PC-9 (cell line): ENCODE data around the gene NAA20. TPM values are rescaled to one million over a fixed set of nuclear protein-coding genes. Genes with fewer than 3 reads are reported as not detected.

Experiments used
- BruUV-seq: library from RNA; stranded (reverse); fragments of 400-500 nt; replicated peaks from 2 replicates; lab custom pipeline; 2021; lab: Mats Ljungman, UMichigan
- CTCF ChIA-PET: fragments of 300-600 bp; sonication (Branson Sonifier 250); formaldehyde crosslinking; loops from one replicate; lab custom pipeline; 2022; ENCODE audit warnings: antibody characterized with exemption; lab: Charles Lee
- POLR2A ChIA-PET: fragments of 300-600 bp; sonication (Branson Sonifier 250); formaldehyde crosslinking; loops from one replicate; lab custom pipeline; 2022; ENCODE audit warnings: antibody characterized with exemption; ENCODE audit not compliant: unreplicated experiment; lab: Charles Lee
- DNase-seq, 2 experiments: peaks; one replicate each; pipeline versions ENCODE4 v3.0.0 to v3.0.0-alpha.2; 2015 to 2022; ENCODE audit warnings: mixed read lengths in 1 of 2
- H2AFZ ChIP-seq: fragments of 200-600 bp; sonication (generic); 2 replicates; pipeline ENCODE4 v1.8.1; 2017; ENCODE audit warnings: antibody characterized with exemption
- H3F3A ChIP-seq: fragments of 200-600 bp; sonication (generic); 2 replicates; pipeline ENCODE4 v1.8.1; 2017; ENCODE audit warnings: antibody characterized with exemption, mild to moderate bottlenecking, low read depth; ENCODE audit not compliant: insufficient read depth
- H3K27ac ChIP-seq: fragments of 200-600 bp; sonication (generic); 2 replicates; pipeline ENCODE4 v1.6.1; 2016; ENCODE audit warnings: mixed run types
- H3K27me3 ChIP-seq: fragments of 200-600 bp; sonication (generic); 2 replicates; pipeline ENCODE4 v1.6.1; 2016; ENCODE audit warnings: low read depth, mixed run types; ENCODE audit not compliant: insufficient read depth
- H3K36me3 ChIP-seq: fragments of 200-600 bp; sonication (generic); 2 replicates; pipeline ENCODE4 v1.6.1; 2016; ENCODE audit warnings: low read depth, mixed run types
- H3K4me1 ChIP-seq: fragments of 200-600 bp; sonication (generic); replicated peaks from 2 replicates; pipeline ENCODE4 v1.6.1; 2016; ENCODE audit warnings: mixed run types; ENCODE audit not compliant: insufficient read depth
- H3K4me2 ChIP-seq: fragments of 200-600 bp; sonication (generic); 2 replicates; pipeline ENCODE4 v1.6.1; 2017; ENCODE audit warnings: mixed run types
- H3K4me3 ChIP-seq: fragments of 200-600 bp; sonication (generic); 2 replicates; pipeline ENCODE4 v1.6.1; 2016; ENCODE audit warnings: mixed run types
- H3K79me2 ChIP-seq: fragments of 200-600 bp; sonication (generic); 2 replicates; pipeline ENCODE4 v1.6.1; 2017; ENCODE audit warnings: low read depth, mixed run types
- H3K9me2 ChIP-seq: fragments of 200-600 bp; sonication (generic); 2 replicates; pipeline ENCODE4 v1.8.1; 2017; ENCODE audit warnings: mild to moderate bottlenecking; ENCODE audit not compliant: insufficient read depth
- H3K9me3 ChIP-seq: fragments of 200-600 bp; sonication (generic); 2 replicates; pipeline ENCODE4 v1.8.1; 2016; ENCODE audit warnings: low read depth; ENCODE audit not compliant: insufficient read depth
- H4K20me1 ChIP-seq: fragments of 200-600 bp; sonication (generic); 2 replicates; pipeline ENCODE4 v1.8.1; 2017; ENCODE audit not compliant: insufficient read depth
- EZH2 ChIP-seq: fragments of 200-600 bp; sonication (generic); IDR thresholded peaks from 2 replicates; pipeline ENCODE4 v1.8.0; 2017; ENCODE audit warnings: antibody characterized with exemption, low read depth
- intact Hi-C: fragments of 100-400 bp; cut with micrococcal nuclease; formaldehyde crosslinking; loops from one replicate; pipeline ENCODE4 v1.10.0; 2022; ENCODE audit not compliant: unreplicated experiment
- total RNA-seq: library from RNA; stranded (reverse); gene quantifications from 2 replicates; pipeline ENCODE4 v1.2.3, GENCODE V29; 2021
- TF ChIP-seq, protein P1 (sequence below): fragments of 200-600 bp; sonication (generic); conservative IDR thresholded peaks from 2 replicates; pipeline ENCODE4 v1.6.1; 2017; ENCODE audit warnings: mixed run types, antibody characterized with exemption, mild to moderate bottlenecking, moderate library complexity

NAA20 gene
- total RNA-seq, 1 experiment from 2014 or later: 167 TPM

DNA sequence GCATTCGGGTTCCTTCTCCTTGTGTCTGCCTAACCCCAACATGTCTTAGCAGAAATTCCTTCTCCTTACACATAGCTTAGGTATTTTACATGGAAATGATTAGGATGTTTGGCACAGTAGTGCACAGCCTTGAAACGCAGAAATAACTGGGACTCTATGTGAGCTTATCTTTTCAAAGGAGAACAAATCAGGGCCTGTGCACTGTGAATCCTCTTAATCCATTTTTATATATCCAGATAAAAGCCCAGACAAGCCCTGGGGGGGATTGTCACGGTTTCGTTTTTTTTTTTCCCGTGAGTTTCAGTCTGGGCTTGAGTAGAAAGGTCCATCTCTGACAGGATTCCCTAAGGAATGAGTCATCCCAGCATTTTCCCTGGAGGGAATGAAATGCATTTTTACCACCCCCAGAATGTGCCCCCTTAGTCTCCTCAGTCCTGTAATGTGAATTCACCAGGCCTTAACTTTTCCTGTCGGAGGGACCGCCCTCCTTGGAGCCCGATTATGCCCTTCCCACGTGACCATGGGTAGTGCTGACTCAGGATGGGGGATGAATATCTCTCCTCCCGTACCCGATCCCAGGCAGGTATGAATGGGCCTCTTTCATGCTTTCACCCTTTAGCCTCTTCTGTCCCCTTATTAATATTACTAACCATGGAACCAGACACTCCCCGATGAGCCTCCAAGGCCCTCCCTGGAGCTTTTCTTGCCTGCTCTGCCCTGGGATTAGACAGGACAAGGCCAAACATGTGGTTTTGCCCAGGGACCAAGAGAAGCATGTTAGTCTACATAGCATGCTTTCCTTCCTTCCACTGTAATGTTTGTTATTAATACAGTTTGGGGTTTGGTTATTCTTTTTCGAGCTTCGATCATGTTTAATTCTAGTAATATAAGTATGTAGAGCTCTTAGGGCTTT is 23.9 kb upstream of the NAA20 start:
- peak overlapping the region; percentile 91 for H3K4me2 ChIP-seq
- POLR2A ChIA-PET: interaction anchor here (0.6 to 1.9 kb wide), 16 partner anchors 15 to 1485 kb away, joined by 3 to 26 read pairs (median 6); partner anchors contain the start of genes CFAP61, CRNKL1 and SEC23B
- peaks cover 5% of the 10 kb centered on the region; the same call in 1 of the 2 replicates for H3K36me3 ChIP-seq
- H3K4me1 ChIP-seq: peaks cover 54% of the 10 kb centered on the region
- no peaks in the 10 kb centered on the region for H4K20me1 ChIP-seq
- H3K27ac ChIP-seq: peak overlapping the region; percentile 100
- H2AFZ ChIP-seq: peak overlapping the region; percentile 59; the same call in 1 of the 2 replicates
- H3K9me2 ChIP-seq: no peaks in the 10 kb centered on the region
- TF ChIP-seq, protein P1, sequence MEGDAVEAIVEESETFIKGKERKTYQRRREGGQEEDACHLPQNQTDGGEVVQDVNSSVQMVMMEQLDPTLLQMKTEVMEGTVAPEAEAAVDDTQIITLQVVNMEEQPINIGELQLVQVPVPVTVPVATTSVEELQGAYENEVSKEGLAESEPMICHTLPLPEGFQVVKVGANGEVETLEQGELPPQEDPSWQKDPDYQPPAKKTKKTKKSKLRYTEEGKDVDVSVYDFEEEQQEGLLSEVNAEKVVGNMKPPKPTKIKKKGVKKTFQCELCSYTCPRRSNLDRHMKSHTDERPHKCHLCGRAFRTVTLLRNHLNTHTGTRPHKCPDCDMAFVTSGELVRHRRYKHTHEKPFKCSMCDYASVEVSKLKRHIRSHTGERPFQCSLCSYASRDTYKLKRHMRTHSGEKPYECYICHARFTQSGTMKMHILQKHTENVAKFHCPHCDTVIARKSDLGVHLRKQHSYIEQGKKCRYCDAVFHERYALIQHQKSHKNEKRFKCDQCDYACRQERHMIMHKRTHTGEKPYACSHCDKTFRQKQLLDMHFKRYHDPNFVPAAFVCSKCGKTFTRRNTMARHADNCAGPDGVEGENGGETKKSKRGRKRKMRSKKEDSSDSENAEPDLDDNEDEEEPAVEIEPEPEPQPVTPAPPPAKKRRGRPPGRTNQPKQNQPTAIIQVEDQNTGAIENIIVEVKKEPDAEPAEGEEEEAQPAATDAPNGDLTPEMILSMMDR: no peak
- TF ChIP-seq EZH2: no peak
- no peaks in the 10 kb centered on the region for H3K27me3 ChIP-seq
- peak; percentile 79 to 94 for DNase-seq
- BruUV-seq: TSS peak; percentile 68
- peaks cover 47% of the 10 kb centered on the region for H3F3A ChIP-seq
- H3K4me3 ChIP-seq: peak overlapping the region; percentile 46; the same call in 1 of the 2 replicates
- intact Hi-C loops: loop anchor here (1.0 to 2.0 kb wide), 8 partner anchors 19 to 234 kb away; partner anchors contain the start of gene RIN2
- CTCF ChIA-PET: interaction anchor here (0.6 to 1.8 kb wide), 7 partner anchors 16 to 109 kb away, joined by 3 to 9 read pairs (median 5); partner anchors contain the start of genes CFAP61 and CRNKL1
- no peaks in the 10 kb centered on the region for H3K9me3 ChIP-seq
- peaks cover 69% of the 10 kb centered on the region for H3K79me2 ChIP-seq

GRCh38 chr20:19993958-19994669 is 23.0 kb upstream of the NAA20 start:
- peaks cover 60% of the 10 kb centered on the region for H3K79me2 ChIP-seq
- H3K9me3 ChIP-seq: no peaks in the 10 kb centered on the region
- H4K20me1 ChIP-seq: no peaks in the 10 kb centered on the region
- ChIA-PET CTCF (interaction anchor here (0.6 to 1.8 kb wide), 6 partner anchors 17 to 108 kb away, joined by 3 to 7 read pairs (median 4); partner anchors contain the start of genes CFAP61 and CRNKL1), POLR2A (interaction anchor here (0.6 to 1.9 kb wide), 7 partner anchors 15 to 208 kb away, joined by 3 to 26 read pairs (median 5); partner anchors contain the start of genes CFAP61 and CRNKL1)
- DNase-seq: peak; percentile 48 to 82
- TF ChIP-seq, protein P1: no peak
- no peak for TF ChIP-seq EZH2
- no peaks in the 10 kb centered on the region for H3K27me3 ChIP-seq
- peak overlapping the region; percentile 100 for H3K27ac ChIP-seq
- peaks cover 47% of the 10 kb centered on the region for H3F3A ChIP-seq
- H3K4me1 ChIP-seq: peaks cover 54% of the 10 kb centered on the region
- BruUV-seq: no TSS peak
- no peaks in the 10 kb centered on the region for H3K9me2 ChIP-seq
- 0 out of 2 replicates have a peak overlapping the region, but pooled peaks have one; percentile 59 for H2AFZ ChIP-seq
- intact Hi-C loops: loop anchor here (1.0 to 2.0 kb wide), 9 partner anchors 20 to 235 kb away; partner anchors contain the start of gene RIN2
- peaks cover 5% of the 10 kb centered on the region; the same call in 1 of the 2 replicates for H3K36me3 ChIP-seq
- peak overlapping the region; percentile 46; the same call in 1 of the 2 replicates for H3K4me3 ChIP-seq
- peak overlapping the region; percentile 91 for H3K4me2 ChIP-seq
